Measurements from ENCODE around the gene RPL36. TPM values are rescaled to one million over a fixed set of nuclear protein-coding genes. Genes with fewer than 3 reads are reported as not detected.
A peak's percentile ranks its signal among the peaks of the same experiment; 100 is the strongest.

Gene RPL36
- total RNA-seq: 100 to 1,000 TPM; 232 to 283 (median 251) TPM
- long read RNA-seq, transcript RPL36-202 (3 exons, 556 nt): minor isoform, 26 of 304 reads
- long read RNA-seq, transcript RPL36-201 (4 exons, 707 nt): major isoform, 272 of 304 reads
- long read RNA-seq, partial matches to known transcripts: 1 of 304 reads
- long read RNA-seq, other reads (novel, unspliced or antisense): 5 of 304 reads

GRCh38 chr19:5690125-5690954, at the start of gene RPL36:
Gene RPL36, plus strand, starts transcription at chr19:5690295. Its CDS starts 213 bp downstream, at chr19:5690508.
- WGBS (ENCODE audit: insufficient coverage, low coverage, low lambda C conversion rate, missing lambda C conversion rate): under 1% methylated on average over 18 of the region's 73 CpGs
- TF ChIP-seq CTCF (IDR thresholded peaks at IDR 0.05) (peak; percentile 97 to 99 (median 98)), POLR2A (IDR thresholded peaks at IDR 0.05) (peak; percentile 94)
- peak within 1 kb of the TSS; percentile 70 to 89 (median 71) for H3K4me3 ChIP-seq
- H3K9me3 ChIP-seq: no peaks in the 10 kb centered on the region
- DNase-seq: peak; percentile 98
- intact Hi-C loops (cut with DNase I): no loop called here
- peak within 1 kb of the TSS; percentile 69 to 85 (median 72) for H3K27ac ChIP-seq
- peaks cover 0 to 35% (median 11%) of the 10 kb centered on the region in 4 donors for H3K36me3 ChIP-seq
- peak; percentile 66 to 75 (median 73) for ATAC-seq
- peaks cover 0 to 10% (median under 1%) of the 10 kb centered on the region in 4 donors for H3K4me1 ChIP-seq
- H3K27me3 ChIP-seq: no peaks in the 10 kb centered on the region

GRCh38 chr19:5641171-5641570, 48.9 kb upstream of the RPL36 start:
- TF ChIP-seq POLR2A (IDR thresholded peaks at IDR 0.05) (no peak), CTCF (IDR thresholded peaks at IDR 0.05) (no peak)
- Histone ChIP-seq H3K4me1 (peaks cover 0 to 45% (median 15%) of the 10 kb centered on the region in 4 donors), H3K27me3 (no peaks in the 10 kb centered on the region), H3K36me3 (peaks cover 0 to 35% (median 11%) of the 10 kb centered on the region in 4 donors), H3K4me3 (no peak overlapping the region), H3K27ac (no peak overlapping the region), H3K9me3 (no peaks in the 10 kb centered on the region)
- ATAC-seq (no peak), DNase-seq (no peak)
- intact Hi-C loops (cut with DNase I): no loop called here
- WGBS (ENCODE audit: insufficient coverage, low coverage, low lambda C conversion rate, missing lambda C conversion rate): 87% methylated on average over 3 of the region's 4 CpGs

GRCh38 chr19:5642204-5642603, 47.9 kb upstream of the RPL36 start:
- peak overlapping the region in 1 of 3 donors; percentile 57 for H3K27ac ChIP-seq

GRCh38 chr19:5643060-5643459, 47.0 kb upstream of the RPL36 start:
- Histone ChIP-seq H3K27ac (peak overlapping the region in 1 of 3 donors; percentile 57), H3K9me3 (no peaks in the 10 kb centered on the region), H3K4me3 (no peak overlapping the region), H3K36me3 (peaks cover 0 to 49% (median 12%) of the 10 kb centered on the region in 4 donors), H3K4me1 (peaks cover 0 to 50% (median 15%) of the 10 kb centered on the region in 4 donors), H3K27me3 (no peaks in the 10 kb centered on the region)
- ATAC-seq (no peak), DNase-seq (no peak)
- intact Hi-C loops (cut with DNase I): no loop called here
- 96% methylated on average over 4 of the region's 4 CpGs for WGBS (ENCODE audit: insufficient coverage, low coverage, low lambda C conversion rate, missing lambda C conversion rate)
- TF ChIP-seq POLR2A (IDR thresholded peaks at IDR 0.05) (no peak), CTCF (IDR thresholded peaks at IDR 0.05) (no peak)

More at GRCh38 chr19:5642204-5642603, 47.9 kb upstream of the RPL36 start:
- ATAC-seq (peak; percentile 85 to 91 (median 89)), DNase-seq (no peak)
- 65% methylated on average over 2 of the region's 2 CpGs for WGBS (ENCODE audit: insufficient coverage, low coverage, low lambda C conversion rate, missing lambda C conversion rate)
- TF ChIP-seq CTCF (IDR thresholded peaks at IDR 0.05) (no peak), POLR2A (IDR thresholded peaks at IDR 0.05) (no peak)
- peaks cover 0 to 50% (median 14%) of the 10 kb centered on the region in 4 donors for H3K4me1 ChIP-seq
- no peaks in the 10 kb centered on the region for H3K9me3 ChIP-seq
- intact Hi-C loops (cut with DNase I): no loop called here
- H3K4me3 ChIP-seq: no peak overlapping the region
- no peaks in the 10 kb centered on the region for H3K27me3 ChIP-seq
- peaks cover 0 to 44% (median 11%) of the 10 kb centered on the region in 4 donors for H3K36me3 ChIP-seq

All from right lobe of liver (tissue), 6 donors.